HFFc6 (cell line): ENCODE data around the gene RNF130. TPM values are rescaled to one million over a fixed set of nuclear protein-coding genes. Genes with fewer than 3 reads are reported as not detected.

Experiments
- DNase-seq: peaks from one replicate; pipeline ENCODE4 v3.0.0-alpha.2; 2018
- H3K27ac Mint-ChIP-seq: 2 replicates; pipeline ENCODE4 v1.8.0; 2020; ENCODE audit warnings: mild to moderate bottlenecking, mixed read lengths
- H3K27me3 Mint-ChIP-seq: 2 replicates; pipeline ENCODE4 v1.8.0; 2021; ENCODE audit warnings: mild to moderate bottlenecking, moderate library complexity, mixed read lengths; ENCODE audit not compliant: insufficient read depth
- H3K36me3 Mint-ChIP-seq: 2 replicates; pipeline ENCODE4 v1.8.0; 2021; ENCODE audit warnings: low read depth, mixed read lengths
- H3K4me1 Mint-ChIP-seq: 2 replicates; pipeline ENCODE4 v1.8.0; 2020; ENCODE audit warnings: low read depth, mixed read lengths
- H3K4me3 Mint-ChIP-seq: 2 replicates; pipeline ENCODE4 v1.8.0; 2020; ENCODE audit warnings: mild to moderate bottlenecking, moderate library complexity, mixed read lengths
- H3K9me3 Mint-ChIP-seq: 2 replicates; pipeline ENCODE4 v1.8.0; 2020; ENCODE audit warnings: mild to moderate bottlenecking, mixed read lengths
- total RNA-seq, 6 experiments: library from RNA; stranded (reverse); fragmentation: NEBNext Ultra II Directional; extraction: Animal tissue kit (Norgen Biotek cat#: 25700); gene quantifications; 2 replicates in 1 of 6; 3 replicates in 5 of 6; pipeline ENCODE4 v1.2.3, GENCODE V29; 2021
- TF ChIP-seq, protein P1 (sequence below): fragments of 200-600 bp; sonication (generic); IDR thresholded peaks from 2 replicates; pipeline ENCODE4 v1.5.0; 2021; ENCODE audit warnings: antibody characterized with exemption, mild to moderate bottlenecking

Gene RNF130
- total RNA-seq, 6 experiments from 2014 or later, result 0.37 to 7.5 (median 0.93) TPM

DNA sequence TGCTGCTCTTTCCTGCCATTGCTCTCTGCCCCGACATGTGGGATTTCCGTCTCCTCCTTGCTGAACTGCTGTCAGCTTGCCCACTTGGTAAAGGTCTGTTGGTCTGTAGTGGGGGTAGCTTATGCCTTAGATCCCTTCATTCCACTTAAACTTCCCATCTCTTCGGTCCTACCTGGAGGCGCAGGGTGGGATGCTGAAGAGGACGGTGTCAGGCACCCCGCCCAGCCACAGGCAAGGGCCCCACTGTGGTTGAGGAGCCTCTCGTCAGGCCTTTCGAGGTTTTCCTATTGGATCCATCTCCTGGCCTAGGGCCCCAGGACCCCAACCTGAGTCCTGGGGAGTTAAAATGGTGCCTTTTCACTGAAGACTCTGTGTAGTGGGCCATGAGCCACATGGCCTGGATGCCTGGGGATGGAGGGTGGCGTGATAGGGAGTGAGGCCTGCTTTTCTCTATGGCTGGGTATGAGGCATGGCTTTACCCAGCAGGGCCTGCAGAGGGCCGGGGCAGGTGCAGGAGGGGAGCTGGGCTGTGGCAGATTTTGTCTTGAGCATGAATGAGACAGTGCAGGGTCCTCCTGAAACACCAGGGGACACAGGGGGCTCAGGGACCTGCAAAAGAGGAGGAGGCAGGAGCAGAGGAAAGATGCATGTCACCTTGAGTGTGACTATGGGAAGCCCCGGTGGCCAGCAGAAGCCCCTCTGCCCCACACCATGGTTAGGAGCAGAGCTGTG is 25.8 kb upstream of the RNF130 start:
- TF ChIP-seq, protein P1, sequence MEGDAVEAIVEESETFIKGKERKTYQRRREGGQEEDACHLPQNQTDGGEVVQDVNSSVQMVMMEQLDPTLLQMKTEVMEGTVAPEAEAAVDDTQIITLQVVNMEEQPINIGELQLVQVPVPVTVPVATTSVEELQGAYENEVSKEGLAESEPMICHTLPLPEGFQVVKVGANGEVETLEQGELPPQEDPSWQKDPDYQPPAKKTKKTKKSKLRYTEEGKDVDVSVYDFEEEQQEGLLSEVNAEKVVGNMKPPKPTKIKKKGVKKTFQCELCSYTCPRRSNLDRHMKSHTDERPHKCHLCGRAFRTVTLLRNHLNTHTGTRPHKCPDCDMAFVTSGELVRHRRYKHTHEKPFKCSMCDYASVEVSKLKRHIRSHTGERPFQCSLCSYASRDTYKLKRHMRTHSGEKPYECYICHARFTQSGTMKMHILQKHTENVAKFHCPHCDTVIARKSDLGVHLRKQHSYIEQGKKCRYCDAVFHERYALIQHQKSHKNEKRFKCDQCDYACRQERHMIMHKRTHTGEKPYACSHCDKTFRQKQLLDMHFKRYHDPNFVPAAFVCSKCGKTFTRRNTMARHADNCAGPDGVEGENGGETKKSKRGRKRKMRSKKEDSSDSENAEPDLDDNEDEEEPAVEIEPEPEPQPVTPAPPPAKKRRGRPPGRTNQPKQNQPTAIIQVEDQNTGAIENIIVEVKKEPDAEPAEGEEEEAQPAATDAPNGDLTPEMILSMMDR, result no peak
- Mint-ChIP-seq H3K4me3 (no peak overlapping the region), H3K36me3 (peaks cover 6% of the 10 kb centered on the region; the same call in 1 of the 2 replicates), H3K27me3 (peaks cover 4% of the 10 kb centered on the region; the same call in 1 of the 2 replicates), H3K4me1 (no peaks in the 10 kb centered on the region), H3K27ac (no peak overlapping the region), H3K9me3 (peaks cover 28% of the 10 kb centered on the region)
- DNase-seq, result no peak

DNA sequence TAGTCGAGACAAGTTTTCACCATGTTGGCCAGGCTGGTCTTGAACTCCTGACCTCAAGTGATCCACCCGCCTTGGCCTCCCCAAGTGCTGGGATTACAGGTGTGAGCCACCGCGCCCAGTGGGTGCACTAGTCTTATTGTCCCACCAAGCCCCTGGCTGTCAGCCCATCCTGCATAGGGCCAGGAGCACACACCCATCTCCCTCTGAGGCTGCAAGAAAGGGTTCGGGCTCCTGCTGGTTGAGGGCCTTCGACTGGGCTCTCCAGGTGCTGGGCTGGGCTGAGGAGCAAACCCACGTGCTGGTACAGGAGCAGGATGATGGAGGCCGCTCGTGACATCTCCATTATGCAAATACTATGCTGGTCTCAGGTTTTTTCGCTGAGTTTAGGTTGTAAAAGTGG is 25.1 kb upstream of the RNF130 start:
- no peak overlapping the region for H3K4me3 Mint-ChIP-seq
- H3K9me3 Mint-ChIP-seq, result peaks cover 28% of the 10 kb centered on the region
- H3K27me3 Mint-ChIP-seq, result peaks cover 4% of the 10 kb centered on the region; the same call in 1 of the 2 replicates
- peaks cover 6% of the 10 kb centered on the region; the same call in 1 of the 2 replicates for H3K36me3 Mint-ChIP-seq
- DNase-seq, result no peak
- TF ChIP-seq, protein P1, result no peak
- H3K27ac Mint-ChIP-seq, result no peak overlapping the region
- no peaks in the 10 kb centered on the region for H3K4me1 Mint-ChIP-seq

DNA sequence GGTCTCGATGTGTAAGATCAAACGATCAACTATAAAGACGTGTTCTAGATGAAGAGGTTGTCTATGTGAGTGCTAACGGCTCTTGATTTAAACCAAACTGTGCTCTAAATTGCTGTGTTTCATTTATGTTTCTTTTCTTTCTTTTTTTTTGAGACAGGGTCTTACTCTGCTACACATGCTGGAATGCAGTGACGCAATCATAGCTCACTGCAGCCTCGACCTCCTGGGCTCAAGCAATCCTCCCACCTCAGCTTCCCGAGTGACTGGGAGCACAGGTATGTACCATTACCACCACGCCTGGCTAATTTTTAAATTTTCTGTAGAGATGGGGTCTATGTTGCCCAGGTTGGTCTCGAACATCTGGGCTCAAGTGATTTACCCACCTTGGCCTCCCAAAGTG is 24.0 kb upstream of the RNF130 start:
- TF ChIP-seq, protein P1, result no peak
- peaks cover 28% of the 10 kb centered on the region for H3K9me3 Mint-ChIP-seq
- peaks cover 4% of the 10 kb centered on the region; the same call in 1 of the 2 replicates for H3K27me3 Mint-ChIP-seq
- no peak overlapping the region for H3K27ac Mint-ChIP-seq
- no peaks in the 10 kb centered on the region for H3K4me1 Mint-ChIP-seq
- peaks cover 6% of the 10 kb centered on the region; the same call in 1 of the 2 replicates for H3K36me3 Mint-ChIP-seq
- no peak overlapping the region for H3K4me3 Mint-ChIP-seq
- DNase-seq, result no peak

DNA sequence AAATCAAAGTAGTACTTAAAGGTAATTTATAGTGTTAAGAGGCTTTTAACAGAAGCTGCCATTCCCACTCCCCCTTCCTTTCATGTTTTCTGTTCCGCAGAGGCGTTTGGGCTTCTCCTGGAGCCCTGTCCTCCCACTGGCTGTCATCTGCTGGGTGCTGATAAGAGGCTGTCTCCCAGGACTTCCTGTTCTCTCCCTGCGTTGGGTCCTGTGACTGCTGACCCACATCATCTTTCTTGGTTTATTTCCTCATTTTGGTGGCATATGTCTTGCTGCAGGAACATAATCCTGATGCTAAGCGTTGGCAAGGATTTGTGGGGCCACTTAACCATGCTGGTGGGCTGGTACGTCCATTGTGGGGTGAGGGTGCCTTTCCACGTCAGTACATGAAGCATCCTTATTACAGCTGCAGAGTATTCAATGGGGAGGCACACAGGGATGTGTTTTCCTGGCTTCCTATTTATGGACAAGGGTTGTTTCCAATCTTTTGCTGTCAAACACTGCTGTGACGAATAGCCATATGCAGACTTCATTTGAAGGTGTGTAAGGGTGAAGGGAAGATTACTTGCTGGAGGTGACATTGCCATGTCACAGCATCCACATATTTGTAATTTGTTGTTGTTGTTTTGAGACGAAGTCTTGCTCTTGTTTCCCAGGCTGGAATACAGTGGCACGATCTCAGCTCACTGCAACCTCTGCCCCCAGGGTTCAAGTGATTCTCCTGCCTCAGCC is 22.3 kb upstream of the RNF130 start:
- Mint-ChIP-seq H3K27ac (no peak overlapping the region), H3K4me1 (no peaks in the 10 kb centered on the region), H3K36me3 (peaks cover 6% of the 10 kb centered on the region; the same call in 1 of the 2 replicates), H3K4me3 (no peak overlapping the region), H3K27me3 (peaks cover 4% of the 10 kb centered on the region; the same call in 1 of the 2 replicates), H3K9me3 (peaks cover 28% of the 10 kb centered on the region)
- TF ChIP-seq, protein P1, result no peak
- DNase-seq, result no peak

DNA sequence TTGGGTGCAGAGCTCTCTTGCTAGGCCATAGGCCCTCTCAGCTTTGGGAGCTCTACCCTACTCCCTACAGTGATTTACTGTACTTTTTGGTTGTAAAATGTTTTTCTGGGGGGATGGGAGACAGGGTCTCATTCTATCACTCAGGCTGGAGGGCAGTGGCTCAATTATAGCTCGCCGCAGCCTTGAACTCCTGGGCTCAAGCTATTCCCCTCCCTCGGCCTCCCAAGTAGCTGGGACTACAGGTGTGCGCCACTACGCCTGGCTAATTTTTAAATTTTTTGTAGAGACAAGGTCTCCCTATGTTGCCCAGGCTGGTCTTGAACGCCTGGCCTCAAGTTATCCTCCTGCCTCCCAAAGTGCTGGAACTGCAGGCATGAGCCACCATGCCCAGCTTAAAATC is 21.7 kb upstream of the RNF130 start:
- H3K36me3 Mint-ChIP-seq, result peaks cover 6% of the 10 kb centered on the region; the same call in 1 of the 2 replicates
- H3K27me3 Mint-ChIP-seq, result peaks cover 4% of the 10 kb centered on the region; the same call in 1 of the 2 replicates
- no peak overlapping the region for H3K27ac Mint-ChIP-seq

More for the DNA sequence above, 21.7 kb upstream of the RNF130 start:
- Mint-ChIP-seq H3K4me1 (no peaks in the 10 kb centered on the region), H3K4me3 (no peak overlapping the region), H3K9me3 (peaks cover 23% of the 10 kb centered on the region)
- TF ChIP-seq, protein P1, result no peak
- no peak for DNase-seq
